GM23338 (cell line): Measurements from ENCODE around the gene MLXIPL.

ENCODE experiments used
- CTCF ChIP-seq, 2 experiments: fragments of 200-600 bp in 1 of 2; sonication (generic) in 1 of 2; conservative IDR thresholded peaks; 2 replicates each; pipeline versions ENCODE4 v1.5.1 to v1.6.1; 2016 to 2017; ENCODE audit warnings: antibody characterized with exemption in 2 of 2, low read depth in 2 of 2, mild to moderate bottlenecking in 2 of 2, moderate library complexity in 1 of 2
- EZH2 ChIP-seq: fragments of 200-600 bp; sonication (generic); IDR thresholded peaks from one replicate; pipeline ENCODE4 v1.8.0; 2017; ENCODE audit warnings: antibody characterized with exemption, mild to moderate bottlenecking, low read depth; ENCODE audit not compliant: unreplicated experiment
- EZH2phosphoT487 ChIP-seq: fragments of 200-600 bp; sonication (generic); IDR thresholded peaks from one replicate; pipeline ENCODE4 v1.8.1; 2018; ENCODE audit warnings: antibody characterized with exemption; ENCODE audit not compliant: unreplicated experiment
- POLR2AphosphoS5 ChIP-seq: IDR thresholded peaks from 2 replicates; pipeline ENCODE4 v1.6.1; 2016; ENCODE audit warnings: antibody characterized with exemption, low read depth

DNA sequence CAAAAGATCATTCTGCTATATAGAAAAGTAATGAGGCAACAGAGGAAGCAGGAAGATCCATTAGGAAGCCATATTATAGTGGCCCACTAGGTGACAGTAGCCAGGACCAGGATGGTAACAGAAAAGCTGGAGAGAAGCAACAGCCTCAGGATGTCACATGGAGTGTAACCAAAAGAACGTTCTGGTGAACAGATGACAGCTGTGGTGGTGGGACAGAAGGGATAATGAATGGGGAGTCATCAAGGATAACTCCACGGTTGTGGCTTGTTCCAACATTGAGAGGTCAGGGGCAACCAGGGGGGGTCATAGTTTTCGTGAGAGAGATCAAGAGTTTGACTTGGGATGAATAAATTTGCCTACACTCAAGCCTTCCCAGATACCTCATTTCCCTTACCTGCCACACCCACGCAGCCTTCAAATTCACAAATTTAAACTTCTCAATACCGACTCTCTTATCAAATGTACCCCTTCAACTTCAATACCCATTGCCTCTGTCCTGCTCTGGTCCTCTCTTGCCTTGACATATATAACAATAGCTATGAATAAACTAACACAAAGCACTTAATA, 55.2 kb downstream of the MLXIPL start:
- TF ChIP-seq CTCF (conservative IDR thresholded peaks at IDR 0.05; ENCODE audit: low read depth in 2 of 2), result no peak
- TF ChIP-seq POLR2AphosphoS5, result no peak
- no peak for TF ChIP-seq EZH2phosphoT487
- no peak for TF ChIP-seq EZH2
